AG04450 (cell line): ENCODE measurements around the gene ALG6. TPM values are rescaled to one million over a fixed set of nuclear protein-coding genes. Genes with fewer than 3 reads are reported as not detected.

Experiments
- CTCF ChIA-PET: fragments of 300-600, 350-600 bp; formaldehyde crosslinking; extraction: SDS; loops from one replicate; lab custom pipeline; 2022; ENCODE audit warnings: antibody characterized with exemption, inconsistent platforms; lab: Charles Lee
- POLR2A ChIA-PET: fragments of 350-600 bp; formaldehyde crosslinking; extraction: SDS; loops from one replicate; lab custom pipeline; 2021; ENCODE audit warnings: antibody characterized with exemption, inconsistent platforms; lab: Yijun Ruan, JAX
- DNase-seq: peaks from one replicate; pipeline ENCODE4 v3.0.0-alpha.2; 2011; ENCODE audit warnings: low read depth, low spot score
- H3K27ac ChIP-seq: one replicate; pipeline ENCODE4 v1.5.1; 2012; ENCODE audit warnings: low read depth, low read length, control low read depth
- H3K27me3 ChIP-seq: one replicate; pipeline ENCODE4 v1.6.0; 2012; ENCODE audit warnings: low read length; ENCODE audit not compliant: control insufficient read depth, insufficient read depth
- H3K4me3 ChIP-seq: 2 replicates; pipeline ENCODE4 v1.5.1; 2011; ENCODE audit warnings: mild to moderate bottlenecking, low read depth, low read length, control low read depth
- H3K9me3 ChIP-seq: 2 replicates; pipeline ENCODE4 v1.5.1; 2012; ENCODE audit warnings: low read length; ENCODE audit not compliant: control insufficient read depth, insufficient read depth
- CTCF ChIP-seq: IDR thresholded peaks from 2 replicates; pipeline ENCODE4 v1.5.1; 2011; ENCODE audit warnings: low read depth, low read length, control low read depth, inconsistent platforms
- polyA plus RNA-seq: library from polyadenylated mRNA; depleted of rRNA; stranded (reverse); fragments of >200 nt; gene quantifications from 2 replicates; pipeline ENCODE4 v1.2.3, GENCODE V29; 2011

ALG6 gene
- polyA plus RNA-seq, 1 experiment: 21.6 TPM

GRCh38 chr1:63407002-63407401 is 39.6 kb downstream of the ALG6 start:
- no peak for TF ChIP-seq CTCF
- no peak for DNase-seq
- CTCF ChIA-PET: interaction anchor here (1.2 to 1.7 kb wide), 2 partner anchors 35 to 38 kb away, joined by 3 to 10 read pairs; no protein-coding TSS in a partner anchor

GRCh38 chr1:63408331-63408730 is 40.9 kb downstream of the ALG6 start:
- ChIA-PET CTCF (interaction anchor here (1.7 kb wide), 1 partner anchor 34 kb away, joined by 10 read pairs; no protein-coding TSS in a partner anchor), POLR2A (interaction anchor here (0.7 kb wide), 1 partner anchor 69 kb away, joined by 3 read pairs; no protein-coding TSS in a partner anchor)
- no peaks in the 10 kb centered on the region for H3K9me3 ChIP-seq
- TF ChIP-seq CTCF: no peak
- no peak overlapping the region for H3K27ac ChIP-seq
- no peaks in the 10 kb centered on the region for H3K27me3 ChIP-seq
- DNase-seq: peak; percentile 76
- H3K4me3 ChIP-seq: no peak overlapping the region

More at GRCh38 chr1:63407002-63407401, 39.6 kb downstream of the ALG6 start:
- no peaks in the 10 kb centered on the region for H3K27me3 ChIP-seq
- no peaks in the 10 kb centered on the region for H3K9me3 ChIP-seq
- no peak overlapping the region for H3K4me3 ChIP-seq
- no peak overlapping the region for H3K27ac ChIP-seq
- POLR2A ChIA-PET: no interaction called here

GRCh38 chr1:63411066-63411465 is 43.6 kb downstream of the ALG6 start:
- Histone ChIP-seq H3K9me3 (no peaks in the 10 kb centered on the region), H3K27ac (no peak overlapping the region), H3K27me3 (no peaks in the 10 kb centered on the region), H3K4me3 (no peak overlapping the region)
- ChIA-PET POLR2A (interaction anchor here (0.9 kb wide), 1 partner anchor 77 kb away, joined by 3 read pairs; no protein-coding TSS in a partner anchor), CTCF (interaction anchor here (0.5 to 1.7 kb wide), 5 partner anchors 30 to 149 kb away, joined by 3 to 7 read pairs (median 4); no protein-coding TSS in a partner anchor)
- no peak for DNase-seq
- TF ChIP-seq CTCF: no peak

GRCh38 chr1:63413394-63413793 is 46.0 kb downstream of the ALG6 start:
- peak; percentile 22; the same call in 1 of the 2 replicates for TF ChIP-seq CTCF
- H3K9me3 ChIP-seq: no peaks in the 10 kb centered on the region
- no peak overlapping the region for H3K27ac ChIP-seq
- ChIA-PET CTCF (interaction anchor here (0.6 kb wide), 1 partner anchor 11 kb away, joined by 10 read pairs; no protein-coding TSS in a partner anchor), POLR2A (no interaction called here)
- H3K27me3 ChIP-seq: no peaks in the 10 kb centered on the region
- H3K4me3 ChIP-seq: no peak overlapping the region
- DNase-seq: no peak

- CTCF ChIA-PET: interaction anchor here (1.2 kb wide), 1 partner anchor 37 kb away, joined by 3 read pairs; no protein-coding TSS in a partner anchor
- H3K4me3 ChIP-seq: no peak overlapping the region
- no peak overlapping the region for H3K27ac ChIP-seq
- no peak for DNase-seq
- POLR2A ChIA-PET: no interaction called here
- TF ChIP-seq CTCF: no peak
- H3K27me3 ChIP-seq: no peaks in the 10 kb centered on the region
- no peaks in the 10 kb centered on the region for H3K9me3 ChIP-seq
These were observed 47.4 kb downstream of the ALG6 start for GRCh38 chr1:63414691-63415365.
